ENCODE data around the gene ZNF91.

DNA sequence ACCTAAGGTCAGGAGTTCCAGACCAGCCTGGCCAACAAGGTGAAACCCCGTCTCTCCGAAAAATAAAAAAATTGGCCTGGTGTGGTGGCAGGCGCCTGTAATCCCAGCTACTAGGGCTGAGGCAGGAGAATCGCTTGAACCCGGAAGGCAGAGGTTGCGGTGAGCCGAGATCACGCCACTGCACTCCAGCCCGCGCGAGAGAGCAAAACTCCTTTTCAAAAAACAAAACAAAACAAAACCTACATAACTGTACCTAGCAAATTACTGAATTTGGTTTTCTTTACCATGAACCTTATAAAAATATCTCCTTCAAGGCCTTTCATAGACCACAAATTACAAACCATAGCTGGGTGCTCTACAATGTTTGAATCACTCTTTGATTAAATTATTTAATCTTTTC, 760 bp downstream of the ZNF91 start:
- TF ChIP-seq, protein P1, sequence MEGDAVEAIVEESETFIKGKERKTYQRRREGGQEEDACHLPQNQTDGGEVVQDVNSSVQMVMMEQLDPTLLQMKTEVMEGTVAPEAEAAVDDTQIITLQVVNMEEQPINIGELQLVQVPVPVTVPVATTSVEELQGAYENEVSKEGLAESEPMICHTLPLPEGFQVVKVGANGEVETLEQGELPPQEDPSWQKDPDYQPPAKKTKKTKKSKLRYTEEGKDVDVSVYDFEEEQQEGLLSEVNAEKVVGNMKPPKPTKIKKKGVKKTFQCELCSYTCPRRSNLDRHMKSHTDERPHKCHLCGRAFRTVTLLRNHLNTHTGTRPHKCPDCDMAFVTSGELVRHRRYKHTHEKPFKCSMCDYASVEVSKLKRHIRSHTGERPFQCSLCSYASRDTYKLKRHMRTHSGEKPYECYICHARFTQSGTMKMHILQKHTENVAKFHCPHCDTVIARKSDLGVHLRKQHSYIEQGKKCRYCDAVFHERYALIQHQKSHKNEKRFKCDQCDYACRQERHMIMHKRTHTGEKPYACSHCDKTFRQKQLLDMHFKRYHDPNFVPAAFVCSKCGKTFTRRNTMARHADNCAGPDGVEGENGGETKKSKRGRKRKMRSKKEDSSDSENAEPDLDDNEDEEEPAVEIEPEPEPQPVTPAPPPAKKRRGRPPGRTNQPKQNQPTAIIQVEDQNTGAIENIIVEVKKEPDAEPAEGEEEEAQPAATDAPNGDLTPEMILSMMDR (conservative IDR thresholded peaks at IDR 0.05; ENCODE audit: low read depth, low read length), result no peak
- TF ChIP-seq POLR2A (IDR thresholded peaks at IDR 0.05; ENCODE audit: low read depth, low read length) (no peak; the same call in 1 of the 2 replicates), NFE2L2 (IDR thresholded peaks at IDR 0.05; ENCODE audit: low read depth, low read length) (no peak), SMC3 (IDR thresholded peaks at IDR 0.05; ENCODE audit: low read depth, low read length) (no peak), BHLHE40 (IDR thresholded peaks at IDR 0.05; ENCODE audit: low read depth, low read length) (no peak), RAD21 (IDR thresholded peaks at IDR 0.05; ENCODE audit: low read length) (no peak)
- TF ChIP-seq, protein P2, sequence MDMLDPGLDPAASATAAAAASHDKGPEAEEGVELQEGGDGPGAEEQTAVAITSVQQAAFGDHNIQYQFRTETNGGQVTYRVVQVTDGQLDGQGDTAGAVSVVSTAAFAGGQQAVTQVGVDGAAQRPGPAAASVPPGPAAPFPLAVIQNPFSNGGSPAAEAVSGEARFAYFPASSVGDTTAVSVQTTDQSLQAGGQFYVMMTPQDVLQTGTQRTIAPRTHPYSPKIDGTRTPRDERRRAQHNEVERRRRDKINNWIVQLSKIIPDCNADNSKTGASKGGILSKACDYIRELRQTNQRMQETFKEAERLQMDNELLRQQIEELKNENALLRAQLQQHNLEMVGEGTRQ (IDR thresholded peaks at IDR 0.05; ENCODE audit: low read depth, low read length), result no peak
